Inflammatory macrophage treated with lipopolysaccharide for 4 hours (primary cell): ENCODE measurements around the gene ZNF544.

ENCODE experiments used
- DNase-seq: peaks from one replicate; pipeline ENCODE4 v3.0.0-alpha.2; 2020

Gene ZNF544

GRCh38 chr19:58228585-58229254 is at the start of gene ZNF544:
Gene ZNF544 (plus strand): TSS chr19:58228914. CDS start chr19:58244024, 15,110 bp downstream.
- peak; percentile 62 for DNase-seq

- DNase-seq: peak; percentile 30
These were observed 46.7 kb upstream of the ZNF544 start for GRCh38 chr19:58181902-58182576.

- DNase-seq: no peak
These were observed 46.1 kb upstream of the ZNF544 start for GRCh38 chr19:58182577-58182988.

- peak; percentile 97 for DNase-seq
These were observed 45.5 kb upstream of the ZNF544 start, which contains the start of gene ZNF274 for GRCh38 chr19:58182989-58183816. Gene ZNF274 (plus strand): TSS chr19:58183061. CDS start chr19:58183966, 905 bp downstream.

GRCh38 chr19:58183817-58184215 is 44.9 kb upstream of the ZNF544 start:
- DNase-seq: no peak

GRCh38 chr19:58196901-58197616 is 31.7 kb upstream of the ZNF544 start:
- peak; percentile 27 for DNase-seq

- no peak for DNase-seq
These were observed 24.8 kb upstream of the ZNF544 start for GRCh38 chr19:58203814-58204475.

GRCh38 chr19:58204566-58204965 is 24.1 kb upstream of the ZNF544 start:
- DNase-seq: no peak

GRCh38 chr19:58209577-58209976 is 19.1 kb upstream of the ZNF544 start:
- DNase-seq: no peak

GRCh38 chr19:58212336-58213074 is 16.2 kb upstream of the ZNF544 start:
- DNase-seq: no peak

- no peak for DNase-seq
These were observed 15.7 kb upstream of the ZNF544 start for GRCh38 chr19:58213075-58213369.

- no peak for DNase-seq
These were observed 11.6 kb upstream of the ZNF544 start for GRCh38 chr19:58217069-58217481.

- no peak for DNase-seq
These were observed 10.9 kb upstream of the ZNF544 start for GRCh38 chr19:58217607-58218391.

GRCh38 chr19:58218899-58219298 is 9.8 kb upstream of the ZNF544 start:
- peak; percentile 13 for DNase-seq

- DNase-seq: peak; percentile 6
These were observed 640 bp upstream of the ZNF544 start for GRCh38 chr19:58227964-58228584.

GRCh38 chr19:58229255-58229639 is 533 bp downstream of the ZNF544 start:
- no peak for DNase-seq

GRCh38 chr19:58237324-58237723 is 8.6 kb downstream of the ZNF544 start:
- no peak for DNase-seq

GRCh38 chr19:58243351-58243750 is 14.6 kb downstream of the ZNF544 start:
- DNase-seq: no peak

GRCh38 chr19:58248886-58249285 is 20.2 kb downstream of the ZNF544 start:
- no peak for DNase-seq

- no peak for DNase-seq
These were observed 23.5 kb downstream of the ZNF544 start for GRCh38 chr19:58252102-58252685.
